ENCODE data around the gene CCR1.

CCR1 gene

DNA sequence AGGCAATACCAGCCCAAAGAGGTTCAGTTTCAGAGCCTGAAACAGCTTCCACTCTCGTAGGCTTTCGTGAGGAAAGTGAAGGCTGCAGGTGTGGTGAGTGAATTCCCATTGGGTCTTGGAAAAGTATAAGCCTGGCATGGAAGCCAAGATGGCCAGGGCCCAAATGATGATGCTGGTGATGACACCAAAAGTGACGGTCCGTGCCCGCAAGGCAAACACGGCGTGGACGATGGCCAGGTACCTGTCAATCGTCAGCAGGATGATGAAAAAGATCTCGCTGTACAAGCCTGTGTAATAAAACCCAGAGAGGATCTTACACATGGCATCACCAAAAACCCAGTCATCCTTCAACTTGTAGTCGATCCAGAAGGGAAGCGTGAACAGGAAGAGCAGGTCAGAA lies 4.4 kb downstream of the CCR1 start:
- TF ChIP-seq, protein P1, sequence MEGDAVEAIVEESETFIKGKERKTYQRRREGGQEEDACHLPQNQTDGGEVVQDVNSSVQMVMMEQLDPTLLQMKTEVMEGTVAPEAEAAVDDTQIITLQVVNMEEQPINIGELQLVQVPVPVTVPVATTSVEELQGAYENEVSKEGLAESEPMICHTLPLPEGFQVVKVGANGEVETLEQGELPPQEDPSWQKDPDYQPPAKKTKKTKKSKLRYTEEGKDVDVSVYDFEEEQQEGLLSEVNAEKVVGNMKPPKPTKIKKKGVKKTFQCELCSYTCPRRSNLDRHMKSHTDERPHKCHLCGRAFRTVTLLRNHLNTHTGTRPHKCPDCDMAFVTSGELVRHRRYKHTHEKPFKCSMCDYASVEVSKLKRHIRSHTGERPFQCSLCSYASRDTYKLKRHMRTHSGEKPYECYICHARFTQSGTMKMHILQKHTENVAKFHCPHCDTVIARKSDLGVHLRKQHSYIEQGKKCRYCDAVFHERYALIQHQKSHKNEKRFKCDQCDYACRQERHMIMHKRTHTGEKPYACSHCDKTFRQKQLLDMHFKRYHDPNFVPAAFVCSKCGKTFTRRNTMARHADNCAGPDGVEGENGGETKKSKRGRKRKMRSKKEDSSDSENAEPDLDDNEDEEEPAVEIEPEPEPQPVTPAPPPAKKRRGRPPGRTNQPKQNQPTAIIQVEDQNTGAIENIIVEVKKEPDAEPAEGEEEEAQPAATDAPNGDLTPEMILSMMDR (IDR thresholded peaks at IDR 0.05), result no peak
- no peak overlapping the region for H3K4me3 ChIP-seq
- DNase-seq (ENCODE audit: low spot score), result no peak
- H3K27ac ChIP-seq, result no peak overlapping the region

DNA sequence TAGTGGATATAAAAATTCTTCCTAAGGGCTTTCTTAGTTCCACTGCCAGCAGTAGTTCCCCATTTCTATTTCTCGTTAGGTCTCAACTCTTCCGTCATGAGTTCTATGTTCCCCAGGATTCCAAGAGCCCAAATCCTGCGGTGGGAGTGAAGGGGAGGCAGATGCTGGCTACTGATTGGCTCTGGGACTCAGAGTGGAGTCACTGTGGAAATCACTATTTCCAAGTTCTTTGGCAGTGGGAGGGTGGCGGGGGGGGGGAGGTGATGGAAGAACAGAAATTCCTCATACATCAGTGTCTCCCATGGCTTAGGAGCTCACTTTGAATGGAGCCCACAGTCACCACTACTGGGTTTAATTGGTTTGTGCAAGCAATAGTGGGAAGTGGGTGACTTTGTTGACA lies 5.6 kb downstream of the CCR1 start:
- no peak for DNase-seq (ENCODE audit: low spot score)
- Histone ChIP-seq H3K4me3 (no peak overlapping the region), H3K27ac (peak overlapping the region in 1 of 2 donors; percentile 4)
- TF ChIP-seq, protein P1 (IDR thresholded peaks at IDR 0.05), result no peak

DNA sequence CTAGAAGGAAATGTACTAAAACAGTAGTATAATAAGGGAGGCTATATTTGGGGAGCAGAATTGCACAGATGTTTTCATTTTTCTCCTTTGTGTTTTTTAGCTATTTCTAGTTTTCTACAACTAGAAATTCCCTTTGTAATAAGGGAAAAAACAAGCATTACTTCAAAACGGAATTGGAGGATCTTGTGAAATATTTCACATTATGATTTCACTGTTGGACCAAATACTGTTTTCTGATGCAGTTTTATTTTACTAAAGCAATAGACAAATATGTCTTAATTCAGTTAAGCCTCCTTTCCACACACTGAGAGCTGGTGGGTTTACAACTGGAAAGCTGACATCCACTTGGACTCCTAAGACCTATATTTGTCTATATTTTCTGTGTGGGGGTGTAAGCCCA lies 7.3 kb downstream of the CCR1 start:
- peak overlapping the region in 1 of 2 donors; percentile 41 for H3K27ac ChIP-seq
- DNase-seq (ENCODE audit: low spot score), result no peak
- TF ChIP-seq, protein P1 (IDR thresholded peaks at IDR 0.05), result no peak
- H3K4me3 ChIP-seq, result no peak overlapping the region

DNA sequence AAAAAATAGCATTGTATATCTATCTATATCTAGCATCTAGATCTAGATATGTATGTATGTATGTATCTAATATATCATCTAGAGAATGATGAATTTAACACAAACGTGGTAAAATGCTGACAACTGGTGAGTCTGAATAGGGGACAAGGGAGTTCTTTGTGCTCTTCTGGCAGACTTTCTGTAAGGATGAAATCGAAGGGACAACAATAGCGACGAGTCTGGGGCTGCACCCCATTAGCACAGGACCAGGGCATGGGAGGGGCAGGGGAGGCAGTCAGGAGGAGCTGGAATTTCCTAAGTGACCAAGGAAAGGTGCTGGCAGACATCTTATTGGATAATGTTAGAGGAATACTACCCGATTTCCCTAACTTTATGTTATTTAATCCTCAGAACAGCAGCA lies 7.9 kb downstream of the CCR1 start:
- TF ChIP-seq, protein P1 (IDR thresholded peaks at IDR 0.05), result no peak
- H3K27ac ChIP-seq, result peak overlapping the region in 1 of 2 donors; percentile 41
- no peak for DNase-seq (ENCODE audit: low spot score)
- no peak overlapping the region for H3K4me3 ChIP-seq

DNA sequence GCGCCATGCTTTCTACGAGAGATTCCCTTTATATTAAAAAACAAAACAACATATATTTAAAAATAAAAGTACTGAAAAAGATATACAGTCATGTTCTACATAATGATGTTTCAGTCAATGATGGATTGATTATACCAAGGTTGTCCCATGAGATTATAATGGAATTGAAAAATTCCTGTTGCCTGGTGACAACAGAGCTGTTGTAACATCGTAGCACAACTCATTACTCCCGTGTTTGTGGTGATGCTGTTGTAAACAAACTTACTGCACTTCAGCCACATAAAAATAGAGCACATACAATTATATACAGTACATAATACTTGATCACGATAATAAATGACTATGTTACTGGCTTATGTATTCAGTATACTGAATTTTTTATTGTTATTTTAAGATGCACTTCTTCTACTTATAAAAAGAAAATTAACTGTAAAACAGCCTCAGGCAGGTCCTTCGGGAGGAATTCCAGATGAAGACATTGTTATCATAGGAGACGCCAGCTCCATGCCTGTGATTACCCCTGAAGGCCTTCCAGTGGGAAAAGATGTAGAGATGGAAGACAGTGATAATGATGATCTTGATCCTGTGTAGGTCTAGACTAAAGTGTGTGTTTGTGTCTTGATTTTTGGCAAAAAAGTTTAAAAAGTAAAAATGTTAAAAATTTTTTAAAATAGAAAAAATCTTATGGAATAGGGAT lies 11.7 kb downstream of the CCR1 start:
- TF ChIP-seq, protein P1 (IDR thresholded peaks at IDR 0.05), result no peak
- no peak for DNase-seq (ENCODE audit: low spot score)
- H3K27ac ChIP-seq, result no peak overlapping the region

DNA sequence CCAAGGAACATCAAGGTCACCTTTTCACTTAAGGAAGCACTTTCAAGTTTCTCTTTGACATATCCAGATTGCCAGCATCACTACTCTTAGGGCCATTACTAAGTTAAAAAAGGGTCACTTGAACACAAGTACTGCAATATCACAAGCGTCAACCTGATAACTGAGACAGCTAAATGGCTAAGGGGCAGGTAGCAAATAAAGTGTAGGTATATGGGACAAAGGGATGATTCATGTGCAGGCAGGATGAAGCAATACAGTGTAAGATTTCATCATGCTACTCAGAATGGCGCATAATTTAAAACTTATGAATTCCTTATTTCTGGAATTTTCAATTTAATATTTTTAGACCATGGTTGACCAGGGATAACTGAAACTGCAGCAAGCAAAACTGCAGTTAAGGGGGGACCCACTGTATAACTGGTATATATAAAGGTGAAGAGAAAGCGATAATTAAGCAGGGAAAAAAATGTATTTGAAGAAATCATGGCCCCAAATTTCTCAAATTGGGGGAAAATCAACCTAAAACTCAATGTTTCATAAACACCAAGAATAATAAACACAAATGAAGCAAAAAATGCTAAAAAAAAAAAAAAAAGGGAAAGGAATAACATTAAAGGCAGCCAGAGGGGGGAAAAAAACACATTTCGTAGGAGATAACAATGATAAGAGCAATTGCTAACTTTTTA lies 13.1 kb downstream of the CCR1 start:
- TF ChIP-seq, protein P1 (IDR thresholded peaks at IDR 0.05), result no peak
- Histone ChIP-seq H3K4me3 (no peak overlapping the region), H3K27ac (no peak overlapping the region)
- DNase-seq (ENCODE audit: low spot score), result no peak

More for the DNA sequence above, 11.7 kb downstream of the CCR1 start:
- no peak overlapping the region for H3K4me3 ChIP-seq

DNA sequence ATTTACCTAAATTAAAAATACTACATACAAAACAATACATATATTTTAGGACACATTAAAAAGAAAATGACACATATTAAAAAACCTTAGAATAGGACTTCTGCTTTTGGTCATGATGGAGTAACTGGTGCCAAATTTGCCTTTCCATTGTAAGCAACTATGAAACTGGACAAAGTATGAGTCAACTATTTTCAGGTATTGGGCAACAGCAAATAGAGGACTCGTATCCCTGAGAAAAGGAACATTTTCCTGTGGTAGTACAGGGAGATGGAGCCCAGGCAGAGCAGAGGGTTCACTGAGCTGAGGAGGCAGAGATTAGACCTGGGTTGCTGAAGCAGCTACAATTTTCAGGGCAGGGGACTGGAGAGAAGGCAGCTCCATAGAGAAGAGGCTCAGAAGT lies 14.7 kb downstream of the CCR1 start:
- no peak overlapping the region for H3K27ac ChIP-seq
- no peak overlapping the region for H3K4me3 ChIP-seq
- no peak for DNase-seq (ENCODE audit: low spot score)
- TF ChIP-seq, protein P1 (IDR thresholded peaks at IDR 0.05), result no peak
